GM12878 (cell line): ENCODE results near the gene PAOX. TPM values are rescaled to one million over a fixed set of nuclear protein-coding genes. Genes with fewer than 3 reads are reported as not detected.

Source experiments
- CBFB ChIP-seq: IDR thresholded peaks from 2 replicates; pipeline ENCODE4 v1.6.1; 2016; ENCODE audit warnings: antibody characterized with exemption, low read depth
- EED ChIP-seq: sonication (generic); IDR thresholded peaks from 2 replicates; pipeline ENCODE4 v1.6.1; 2016; ENCODE audit warnings: antibody characterized with exemption, low read depth
- HCFC1 ChIP-seq: fragments of 150-350 bp; IDR thresholded peaks from 2 replicates; pipeline ENCODE4 v1.6.1; 2014; ENCODE audit warnings: low read length
- HDAC6 ChIP-seq: fragments of 200-600 bp; sonication (generic); IDR thresholded peaks from one replicate; pipeline ENCODE4 v1.8.0; 2017; ENCODE audit warnings: antibody characterized with exemption; ENCODE audit not compliant: unreplicated experiment
- HDGF ChIP-seq: fragments of 450-650 bp; IDR thresholded peaks from 2 replicates; pipeline ENCODE4 v1.6.1; 2016; ENCODE audit warnings: antibody characterized with exemption
- IKZF1 ChIP-seq: fragments of 450-650 bp; conservative IDR thresholded peaks from 2 replicates; pipeline ENCODE4 v1.6.1; 2017; ENCODE audit warnings: antibody characterized with exemption, mild to moderate bottlenecking
- KAT2A ChIP-seq: conservative IDR thresholded peaks from 2 replicates; pipeline ENCODE4 v1.6.1; 2011; ENCODE audit warnings: low read depth, low read length; ENCODE audit not compliant: control insufficient read depth
- MEF2A ChIP-seq: IDR thresholded peaks from 2 replicates; pipeline ENCODE4 v1.6.1; 2011; ENCODE audit warnings: low read depth, mild to moderate bottlenecking, low read length, moderate library complexity; ENCODE audit not compliant: insufficient read depth
- NFIC ChIP-seq: IDR thresholded peaks from 2 replicates; pipeline ENCODE4 v1.6.1; 2012; ENCODE audit warnings: low read depth, mild to moderate bottlenecking, inconsistent platforms, low read length, moderate library complexity
- SMAD1 ChIP-seq: fragments of 450-650 bp; IDR thresholded peaks from 2 replicates; pipeline ENCODE4 v1.6.1; 2018; ENCODE audit warnings: mild to moderate bottlenecking, low read depth; ENCODE audit not compliant: partially characterized antibody
- SMC3 ChIP-seq: IDR thresholded peaks from 2 replicates; pipeline ENCODE4 v1.6.1; 2011; ENCODE audit warnings: low read length, improper control_type of control experiment, borderline replicate concordance
- polyA plus RNA-seq, 11 experiments: library from polyadenylated mRNA; depleted of rRNA in 4 of 11; unstranded in 6 of 11; stranded (reverse) in 5 of 11; fragments of >200 nt; fragmentation: Nextera tagmentation in 4 of 11; fragmentation: Illumina TruSeq in 1 of 11; extraction: Ambion mirVana in 4 of 11; extraction: Trizol in 1 of 11; gene quantifications; 1 replicate in 1 of 11; 2 replicates in 10 of 11; pipeline versions ENCODE4 v1.2.1 to v1.2.3, GENCODE V29; 2011 to 2016; ENCODE audit warnings: inconsistent platforms in 2 of 11, missing spikeins in 2 of 11, low read depth in 1 of 11
- total RNA-seq, 4 experiments: library from RNA; depleted of rRNA in 3 of 4; stranded (reverse); fragments of >200 nt in 3 of 4; fragmentation: Illumina TruSeq in 1 of 4; extraction: Trizol in 1 of 4; gene quantifications; 2 replicates each; pipeline versions ENCODE4 v1.2.1 to v1.2.3, GENCODE V29; 2013 to 2021
- TF ChIP-seq, protein P1 (sequence below): fragments of 450-650 bp; IDR thresholded peaks from 2 replicates; pipeline ENCODE4 v1.6.1; 2016; ENCODE audit warnings: mild to moderate bottlenecking
- TF ChIP-seq, protein P2 (sequence below): IDR thresholded peaks from 2 replicates; pipeline ENCODE4 v1.6.1; 2012; ENCODE audit warnings: low read depth, low read length, improper control_type of control experiment
- TF ChIP-seq, protein P3 (sequence below): fragments of 450-650 bp; IDR thresholded peaks from 2 replicates; pipeline ENCODE4 v1.6.1; 2017; ENCODE audit warnings: low read depth, mild to moderate bottlenecking, moderate library complexity
- TF ChIP-seq, protein P4 (sequence below): fragments of 450-650 bp; IDR thresholded peaks from 2 replicates; pipeline ENCODE4 v1.6.1; 2017; ENCODE audit warnings: mild to moderate bottlenecking, low read depth, inconsistent platforms; ENCODE audit not compliant: poor library complexity, severe bottlenecking
- TF ChIP-seq, protein P5 (sequence below): fragments of 450-650 bp; IDR thresholded peaks from 2 replicates; pipeline ENCODE4 v1.6.1; 2017; ENCODE audit warnings: mild to moderate bottlenecking
- TF ChIP-seq, protein P6 (sequence below): fragments of 450-650 bp; formaldehyde crosslinking; IDR thresholded peaks from 2 replicates; pipeline ENCODE4 v1.4.0; 2022; ENCODE audit warnings: mild to moderate bottlenecking, moderate library complexity

The PAOX gene
- total and polyA plus RNA-seq, 10 of the 15 experiments (the other 5 are each of a cell fraction or from before 2014, with no cell fraction given) = 1.2 to 22.2 (median 10.5) TPM

DNA sequence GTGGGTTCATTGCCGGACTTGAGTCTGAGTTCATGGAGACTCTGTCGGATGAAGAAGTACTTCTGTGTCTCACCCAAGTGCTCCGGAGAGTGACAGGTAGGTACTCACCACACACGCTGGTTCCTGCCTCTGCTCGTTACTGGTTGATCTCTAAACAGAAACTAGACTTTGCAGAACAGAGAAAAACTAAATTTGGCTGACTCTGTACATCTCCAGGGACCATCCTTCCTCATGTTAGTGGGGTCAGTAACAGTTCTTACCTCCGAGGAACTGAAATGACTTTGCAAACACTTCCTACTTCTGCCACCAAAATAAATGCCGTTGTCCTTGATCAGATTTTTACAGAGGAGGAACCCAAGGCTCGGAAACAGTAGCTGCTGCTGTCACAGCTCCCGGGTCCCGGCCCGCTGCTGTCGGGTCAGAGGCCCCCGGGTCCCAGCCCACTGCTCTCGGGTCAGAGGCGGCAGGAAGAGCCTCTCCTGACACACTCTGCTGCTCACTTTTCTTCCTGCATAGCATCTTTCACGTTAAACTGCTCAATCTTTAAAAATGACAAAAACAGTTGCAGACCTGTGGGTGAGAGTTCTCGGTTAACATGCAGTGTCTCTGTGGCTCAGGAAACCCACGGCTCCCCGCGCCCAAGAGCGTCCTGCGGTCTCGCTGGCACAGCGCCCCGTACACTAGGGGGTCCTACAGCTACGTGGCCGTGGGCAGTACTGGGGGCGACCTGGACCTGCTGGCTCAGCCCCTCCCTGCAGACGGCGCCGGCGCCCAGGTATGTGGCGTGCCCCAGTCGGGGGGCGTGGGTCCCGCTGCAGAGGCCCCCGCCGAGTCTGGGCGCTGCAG, 10.1 kb downstream of the PAOX start (continued):
- TF ChIP-seq, protein P1, sequence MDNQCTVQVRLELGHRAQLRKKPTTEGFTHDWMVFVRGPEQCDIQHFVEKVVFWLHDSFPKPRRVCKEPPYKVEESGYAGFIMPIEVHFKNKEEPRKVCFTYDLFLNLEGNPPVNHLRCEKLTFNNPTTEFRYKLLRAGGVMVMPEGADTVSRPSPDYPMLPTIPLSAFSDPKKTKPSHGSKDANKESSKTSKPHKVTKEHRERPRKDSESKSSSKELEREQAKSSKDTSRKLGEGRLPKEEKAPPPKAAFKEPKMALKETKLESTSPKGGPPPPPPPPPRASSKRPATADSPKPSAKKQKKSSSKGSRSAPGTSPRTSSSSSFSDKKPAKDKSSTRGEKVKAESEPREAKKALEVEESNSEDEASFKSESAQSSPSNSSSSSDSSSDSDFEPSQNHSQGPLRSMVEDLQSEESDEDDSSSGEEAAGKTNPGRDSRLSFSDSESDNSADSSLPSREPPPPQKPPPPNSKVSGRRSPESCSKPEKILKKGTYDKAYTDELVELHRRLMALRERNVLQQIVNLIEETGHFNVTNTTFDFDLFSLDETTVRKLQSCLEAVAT = peak; percentile 81
- TF ChIP-seq CBFB (no peak; the same call in 1 of the 2 replicates), HDGF (no peak), KAT2A (no peak), IKZF1 (peak; percentile 89), HDAC6 (no peak), MEF2A (peak; percentile 96), NFIC (peak; percentile 90), SMAD1 (peak; percentile 43), SMC3 (no peak), EED (peak; percentile 85), HCFC1 (no peak)
- TF ChIP-seq, protein P2, sequence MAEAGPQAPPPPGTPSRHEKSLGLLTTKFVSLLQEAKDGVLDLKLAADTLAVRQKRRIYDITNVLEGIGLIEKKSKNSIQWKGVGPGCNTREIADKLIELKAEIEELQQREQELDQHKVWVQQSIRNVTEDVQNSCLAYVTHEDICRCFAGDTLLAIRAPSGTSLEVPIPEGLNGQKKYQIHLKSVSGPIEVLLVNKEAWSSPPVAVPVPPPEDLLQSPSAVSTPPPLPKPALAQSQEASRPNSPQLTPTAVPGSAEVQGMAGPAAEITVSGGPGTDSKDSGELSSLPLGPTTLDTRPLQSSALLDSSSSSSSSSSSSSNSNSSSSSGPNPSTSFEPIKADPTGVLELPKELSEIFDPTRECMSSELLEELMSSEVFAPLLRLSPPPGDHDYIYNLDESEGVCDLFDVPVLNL = no peak
- TF ChIP-seq, protein P3, sequence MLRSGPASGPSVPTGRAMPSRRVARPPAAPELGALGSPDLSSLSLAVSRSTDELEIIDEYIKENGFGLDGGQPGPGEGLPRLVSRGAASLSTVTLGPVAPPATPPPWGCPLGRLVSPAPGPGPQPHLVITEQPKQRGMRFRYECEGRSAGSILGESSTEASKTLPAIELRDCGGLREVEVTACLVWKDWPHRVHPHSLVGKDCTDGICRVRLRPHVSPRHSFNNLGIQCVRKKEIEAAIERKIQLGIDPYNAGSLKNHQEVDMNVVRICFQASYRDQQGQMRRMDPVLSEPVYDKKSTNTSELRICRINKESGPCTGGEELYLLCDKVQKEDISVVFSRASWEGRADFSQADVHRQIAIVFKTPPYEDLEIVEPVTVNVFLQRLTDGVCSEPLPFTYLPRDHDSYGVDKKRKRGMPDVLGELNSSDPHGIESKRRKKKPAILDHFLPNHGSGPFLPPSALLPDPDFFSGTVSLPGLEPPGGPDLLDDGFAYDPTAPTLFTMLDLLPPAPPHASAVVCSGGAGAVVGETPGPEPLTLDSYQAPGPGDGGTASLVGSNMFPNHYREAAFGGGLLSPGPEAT = peak; percentile 78
- TF ChIP-seq, protein P4, sequence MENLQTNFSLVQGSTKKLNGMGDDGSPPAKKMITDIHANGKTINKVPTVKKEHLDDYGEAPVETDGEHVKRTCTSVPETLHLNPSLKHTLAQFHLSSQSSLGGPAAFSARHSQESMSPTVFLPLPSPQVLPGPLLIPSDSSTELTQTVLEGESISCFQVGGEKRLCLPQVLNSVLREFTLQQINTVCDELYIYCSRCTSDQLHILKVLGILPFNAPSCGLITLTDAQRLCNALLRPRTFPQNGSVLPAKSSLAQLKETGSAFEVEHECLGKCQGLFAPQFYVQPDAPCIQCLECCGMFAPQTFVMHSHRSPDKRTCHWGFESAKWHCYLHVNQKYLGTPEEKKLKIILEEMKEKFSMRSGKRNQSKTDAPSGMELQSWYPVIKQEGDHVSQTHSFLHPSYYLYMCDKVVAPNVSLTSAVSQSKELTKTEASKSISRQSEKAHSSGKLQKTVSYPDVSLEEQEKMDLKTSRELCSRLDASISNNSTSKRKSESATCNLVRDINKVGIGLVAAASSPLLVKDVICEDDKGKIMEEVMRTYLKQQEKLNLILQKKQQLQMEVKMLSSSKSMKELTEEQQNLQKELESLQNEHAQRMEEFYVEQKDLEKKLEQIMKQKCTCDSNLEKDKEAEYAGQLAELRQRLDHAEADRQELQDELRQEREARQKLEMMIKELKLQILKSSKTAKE = peak; percentile 98
- TF ChIP-seq, protein P5, sequence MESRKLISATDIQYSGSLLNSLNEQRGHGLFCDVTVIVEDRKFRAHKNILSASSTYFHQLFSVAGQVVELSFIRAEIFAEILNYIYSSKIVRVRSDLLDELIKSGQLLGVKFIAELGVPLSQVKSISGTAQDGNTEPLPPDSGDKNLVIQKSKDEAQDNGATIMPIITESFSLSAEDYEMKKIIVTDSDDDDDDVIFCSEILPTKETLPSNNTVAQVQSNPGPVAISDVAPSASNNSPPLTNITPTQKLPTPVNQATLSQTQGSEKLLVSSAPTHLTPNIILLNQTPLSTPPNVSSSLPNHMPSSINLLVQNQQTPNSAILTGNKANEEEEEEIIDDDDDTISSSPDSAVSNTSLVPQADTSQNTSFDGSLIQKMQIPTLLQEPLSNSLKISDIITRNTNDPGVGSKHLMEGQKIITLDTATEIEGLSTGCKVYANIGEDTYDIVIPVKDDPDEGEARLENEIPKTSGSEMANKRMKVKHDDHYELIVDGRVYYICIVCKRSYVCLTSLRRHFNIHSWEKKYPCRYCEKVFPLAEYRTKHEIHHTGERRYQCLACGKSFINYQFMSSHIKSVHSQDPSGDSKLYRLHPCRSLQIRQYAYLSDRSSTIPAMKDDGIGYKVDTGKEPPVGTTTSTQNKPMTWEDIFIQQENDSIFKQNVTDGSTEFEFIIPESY = no peak
- TF ChIP-seq, protein P6, sequence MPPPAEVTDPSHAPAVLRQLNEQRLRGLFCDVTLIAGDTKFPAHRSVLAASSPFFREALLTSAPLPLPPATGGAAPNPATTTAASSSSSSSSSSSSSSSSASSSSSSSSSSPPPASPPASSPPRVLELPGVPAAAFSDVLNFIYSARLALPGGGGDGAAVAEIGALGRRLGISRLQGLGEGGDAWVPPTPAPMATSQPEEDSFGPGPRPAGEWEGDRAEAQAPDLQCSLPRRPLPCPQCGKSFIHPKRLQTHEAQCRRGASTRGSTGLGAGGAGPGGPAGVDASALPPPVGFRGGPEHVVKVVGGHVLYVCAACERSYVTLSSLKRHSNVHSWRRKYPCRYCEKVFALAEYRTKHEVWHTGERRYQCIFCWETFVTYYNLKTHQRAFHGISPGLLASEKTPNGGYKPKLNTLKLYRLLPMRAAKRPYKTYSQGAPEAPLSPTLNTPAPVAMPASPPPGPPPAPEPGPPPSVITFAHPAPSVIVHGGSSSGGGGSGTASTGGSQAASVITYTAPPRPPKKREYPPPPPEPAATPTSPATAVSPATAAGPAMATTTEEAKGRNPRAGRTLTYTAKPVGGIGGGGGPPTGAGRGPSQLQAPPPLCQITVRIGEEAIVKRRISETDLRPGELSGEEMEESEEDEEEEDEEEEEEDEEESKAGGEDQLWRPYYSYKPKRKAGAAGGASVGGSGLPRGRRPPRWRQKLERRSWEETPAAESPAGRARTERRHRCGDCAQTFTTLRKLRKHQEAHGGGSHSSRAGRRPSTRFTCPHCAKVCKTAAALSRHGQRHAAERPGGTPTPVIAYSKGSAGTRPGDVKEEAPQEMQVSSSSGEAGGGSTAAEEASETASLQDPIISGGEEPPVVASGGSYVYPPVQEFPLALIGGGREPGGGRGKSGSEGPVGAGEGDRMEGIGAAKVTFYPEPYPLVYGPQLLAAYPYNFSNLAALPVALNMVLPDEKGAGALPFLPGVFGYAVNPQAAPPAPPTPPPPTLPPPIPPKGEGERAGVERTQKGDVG (CRISPR knock-in tag) = no peak
